H54 (cell line): ENCODE results near the gene CMTM2.
"Not testable (repeated sequence)": the region's sequence is repeated elsewhere in the genome, so short reads cannot be mapped to it uniquely, and the experiment has no call there.

Experiments used
- DNase-seq: peaks from one replicate; pipeline ENCODE4 v3.0.0; 2011; ENCODE audit warnings: low spot score, mixed read lengths; ENCODE audit not compliant: insufficient read length
- FAIRE-seq: peaks from 3 replicates; lab custom pipeline; 2011; peaks lifted over from hg19 to GRCh38; lab: Jason Lieb, UNC
- POLR2A ChIP-seq: IDR thresholded peaks from 2 replicates; pipeline ENCODE4 v1.6.1; 2011; ENCODE audit warnings: low read depth, mild to moderate bottlenecking, low read length

The CMTM2 gene

DNA sequence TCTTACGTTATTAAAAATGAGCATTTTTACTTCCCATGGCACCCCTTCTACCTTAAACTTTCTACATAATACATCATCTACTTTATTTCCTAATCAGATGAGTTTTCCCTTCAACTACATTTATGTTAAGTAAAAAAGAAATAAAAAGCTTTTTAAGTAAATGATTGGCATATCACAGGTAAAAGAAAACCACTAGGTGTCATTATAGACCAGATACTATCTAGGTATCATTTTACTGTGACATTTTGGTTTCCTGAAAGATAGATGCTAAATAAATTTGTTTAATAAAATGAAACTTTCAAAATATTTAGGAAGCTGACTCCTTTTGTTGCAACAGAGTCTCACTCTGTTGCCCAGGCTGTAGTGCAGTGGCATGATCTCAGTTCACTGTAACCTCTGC, 16.9 kb upstream of the CMTM2 start:
- no peak for TF ChIP-seq POLR2A
- no peak for DNase-seq
- FAIRE-seq = no peak

DNA sequence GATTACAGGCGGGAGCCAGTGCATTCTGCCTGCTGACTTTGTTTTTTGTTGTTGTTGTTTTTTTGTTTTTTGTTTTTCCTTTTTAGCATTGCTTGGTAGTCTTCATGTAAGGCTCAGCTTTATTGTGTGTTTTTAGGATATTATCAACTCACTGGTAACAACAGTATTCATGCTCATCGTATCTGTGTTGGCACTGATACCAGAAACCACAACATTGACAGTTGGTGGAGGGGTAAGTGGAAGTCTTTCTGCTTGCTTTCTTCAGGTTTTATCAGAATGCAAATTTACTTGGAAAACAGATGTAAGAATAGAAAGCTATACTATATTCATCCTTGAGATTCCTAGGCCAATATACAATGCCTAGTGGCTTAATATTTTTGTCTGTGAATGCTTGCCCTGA, 16.3 kb upstream of the CMTM2 start:
- DNase-seq (no peak), FAIRE-seq (no peak)
- no peak for TF ChIP-seq POLR2A

DNA sequence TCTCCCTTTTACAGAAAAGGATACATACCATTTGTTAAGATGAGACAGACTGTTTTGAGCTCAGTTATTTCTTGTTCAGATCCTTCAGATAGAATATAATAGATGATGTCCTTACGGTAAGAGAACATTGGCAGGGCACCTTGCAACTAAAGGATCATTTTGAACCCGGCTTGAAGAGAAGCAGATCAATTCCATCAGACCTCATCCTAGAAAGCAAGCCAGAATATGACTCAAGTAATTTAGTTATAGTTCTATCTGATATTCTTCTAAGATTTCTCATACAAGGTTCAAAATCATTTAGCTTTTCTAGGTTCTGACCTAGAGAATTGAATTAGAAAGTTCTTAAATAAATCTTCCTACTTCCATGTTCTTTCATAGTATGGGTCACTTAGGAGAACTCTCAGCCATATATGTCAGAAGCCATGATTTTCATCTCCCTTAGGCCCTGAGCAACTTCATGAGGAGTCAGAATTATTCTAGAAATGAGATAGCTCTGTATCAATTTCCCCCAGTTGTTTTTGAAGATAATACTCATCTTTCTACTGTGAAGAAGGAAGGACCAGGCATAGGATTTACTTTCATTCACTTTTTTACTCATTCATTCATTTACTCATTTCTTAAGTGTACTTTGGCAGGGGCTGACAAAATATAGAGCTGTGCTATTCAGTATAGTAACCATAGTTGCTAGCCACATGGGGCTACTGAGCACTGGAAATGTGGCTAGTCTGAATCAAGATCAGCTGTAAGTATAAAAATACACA, 15.5 kb upstream of the CMTM2 start:
- no peak for TF ChIP-seq POLR2A
- DNase-seq = no peak
- no peak for FAIRE-seq

DNA sequence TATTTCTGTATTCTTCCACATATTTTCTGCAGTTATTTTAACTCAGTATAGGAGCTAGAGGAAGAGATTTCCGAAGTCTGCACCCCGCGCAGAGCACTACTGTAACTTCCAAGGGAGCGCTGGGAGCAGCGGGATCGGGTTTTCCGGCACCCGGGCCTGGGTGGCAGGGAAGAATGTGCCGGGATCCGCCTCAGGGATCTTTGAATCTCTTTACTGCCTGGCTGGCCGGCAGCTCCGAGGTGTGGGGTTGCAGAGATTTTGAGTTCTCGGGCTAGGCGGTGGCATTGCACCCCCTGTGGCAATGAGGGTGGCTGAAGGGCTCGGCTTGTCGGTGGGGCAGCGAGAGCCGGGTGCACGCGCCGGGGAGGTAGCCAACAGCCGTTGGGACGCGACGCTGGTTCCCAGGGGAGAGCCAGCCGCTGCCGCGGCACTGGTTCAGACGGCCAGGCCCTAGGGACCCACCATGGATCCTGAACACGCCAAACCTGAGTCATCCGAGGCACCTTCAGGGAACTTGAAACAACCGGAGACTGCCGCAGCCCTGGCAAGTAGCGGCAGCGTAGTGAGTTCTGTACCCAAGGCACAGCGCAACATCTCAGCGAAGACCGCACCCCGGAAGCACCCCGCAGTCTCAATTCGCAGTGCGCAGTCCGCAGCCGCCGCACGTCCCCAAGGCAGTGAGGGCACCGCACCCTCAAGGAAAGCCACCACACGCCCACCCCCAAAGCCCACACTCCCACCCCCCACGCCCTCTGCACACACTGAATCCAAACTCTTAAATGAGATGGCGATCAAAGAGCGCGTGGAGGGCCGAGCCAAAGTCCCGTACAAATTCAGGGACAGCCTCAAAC, 13.0 kb upstream of the CMTM2 start, which contains the start of gene CMTM1:
CMTM1 (plus strand) TSS at position 389 of the 851 bp plus-strand sequence; CDS start at position 464, 75 bp downstream.
- FAIRE-seq = no peak
- TF ChIP-seq POLR2A = no peak
- no peak for DNase-seq

DNA sequence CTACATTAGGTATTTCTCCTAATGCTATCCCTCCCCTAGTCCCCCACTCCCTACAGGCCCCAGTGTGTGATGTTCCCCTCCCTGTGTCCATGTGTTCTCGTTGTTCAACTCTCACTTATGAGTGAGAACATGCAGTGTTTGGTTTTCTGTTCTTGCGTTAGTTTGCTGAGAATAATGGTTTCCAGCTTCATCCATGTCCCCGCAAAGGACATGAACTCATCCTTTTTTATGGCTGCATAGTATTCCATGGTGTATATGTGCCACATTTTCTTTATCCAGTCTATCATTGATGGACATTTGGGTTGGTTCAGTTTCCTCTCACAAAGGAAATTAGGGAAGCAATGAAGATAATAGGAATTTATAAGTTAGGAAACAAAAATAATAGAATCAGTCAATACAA, 12.0 kb upstream of the CMTM2 start:
- not testable (repeated sequence) for FAIRE-seq, DNase-seq

DNA sequence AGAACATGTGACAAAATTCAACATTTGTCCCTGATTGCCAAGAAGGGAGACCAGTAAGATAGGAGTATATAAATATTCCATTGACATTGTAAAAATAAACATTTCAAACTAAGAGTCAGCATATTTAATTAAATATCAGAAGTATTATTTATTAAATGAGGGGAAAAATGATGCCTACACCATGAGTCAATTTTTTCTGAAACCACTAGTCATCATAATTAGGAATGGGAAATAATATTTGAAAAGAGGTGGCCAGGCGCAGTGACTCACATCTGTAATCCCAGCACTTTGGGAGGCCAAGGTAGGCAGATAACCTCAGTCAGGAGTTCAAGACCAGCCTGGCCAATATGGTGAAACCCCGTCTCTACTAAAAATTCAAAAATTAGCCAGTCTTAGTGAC, 10.9 kb upstream of the CMTM2 start:
- DNase-seq (no peak), FAIRE-seq (no peak)
- TF ChIP-seq POLR2A = no peak

DNA sequence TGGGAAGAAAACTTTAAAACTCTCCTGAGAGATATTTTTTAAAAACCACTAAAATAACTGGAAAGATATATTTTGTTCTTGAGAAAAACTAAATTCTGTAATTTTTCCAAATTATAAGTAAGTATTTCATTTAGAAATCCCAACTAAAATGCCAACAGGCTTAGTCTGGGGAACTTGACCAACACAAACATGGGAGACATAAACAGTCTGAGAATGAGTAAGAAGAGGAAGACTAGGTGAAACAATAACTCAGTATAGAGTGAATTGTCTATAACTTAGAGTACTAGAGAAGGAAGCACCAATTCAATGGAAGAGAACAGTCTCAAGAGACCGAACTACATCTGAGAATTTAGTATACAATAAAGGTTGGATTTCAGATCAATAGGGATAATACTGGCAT, 10.1 kb upstream of the CMTM2 start:
- no peak for TF ChIP-seq POLR2A
- DNase-seq = no peak
- FAIRE-seq = peak; percentile 11

DNA sequence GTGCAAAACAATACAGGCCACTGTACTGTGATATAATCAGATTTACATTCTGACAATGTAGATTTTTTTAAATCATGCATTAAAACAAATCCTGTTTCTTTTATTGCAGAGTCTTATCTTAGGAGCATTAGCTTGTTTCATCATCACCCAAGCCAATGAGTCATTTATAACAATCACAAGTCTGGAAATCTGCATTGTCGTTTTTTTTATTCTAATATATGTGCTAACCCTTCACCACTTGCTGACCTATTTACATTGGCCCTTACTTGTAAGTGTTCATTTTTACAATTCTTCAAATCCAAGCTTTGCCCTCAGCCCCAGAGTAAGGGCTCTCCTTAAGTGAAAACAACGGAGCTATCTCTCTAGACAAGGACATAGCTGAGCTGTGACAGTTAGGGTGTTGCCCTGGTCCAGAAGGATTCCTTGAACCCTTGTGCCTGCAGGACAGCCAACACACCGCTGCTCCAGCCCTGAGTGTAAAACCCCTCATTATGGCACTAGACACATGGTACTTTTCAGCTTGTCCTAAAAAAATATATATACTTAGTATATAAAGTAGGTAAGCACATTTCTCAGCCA, 9.3 kb upstream of the CMTM2 start:
- TF ChIP-seq POLR2A = no peak
- no peak for FAIRE-seq
- DNase-seq = no peak

DNA sequence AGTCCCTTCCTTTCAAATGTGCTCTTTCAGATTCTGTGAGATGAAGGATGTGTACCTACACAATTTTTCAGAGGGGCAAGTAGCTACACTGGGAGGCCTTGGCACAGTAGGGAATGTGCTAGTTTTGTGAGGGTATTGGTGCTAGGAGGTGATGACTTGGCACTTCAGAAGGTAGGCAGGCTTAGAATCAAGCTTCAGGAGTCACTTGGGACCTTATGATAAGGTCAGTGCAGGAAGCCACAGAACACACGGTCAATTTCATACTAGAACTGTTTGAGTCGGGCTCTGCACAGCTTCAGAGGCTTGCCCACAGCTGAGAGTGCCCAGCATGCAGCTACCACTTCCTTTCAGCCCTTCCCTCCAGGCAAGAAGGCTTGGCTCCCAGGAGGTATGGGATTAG, 6.9 kb upstream of the CMTM2 start:
- no peak for TF ChIP-seq POLR2A
- DNase-seq (no peak), FAIRE-seq (no peak)

DNA sequence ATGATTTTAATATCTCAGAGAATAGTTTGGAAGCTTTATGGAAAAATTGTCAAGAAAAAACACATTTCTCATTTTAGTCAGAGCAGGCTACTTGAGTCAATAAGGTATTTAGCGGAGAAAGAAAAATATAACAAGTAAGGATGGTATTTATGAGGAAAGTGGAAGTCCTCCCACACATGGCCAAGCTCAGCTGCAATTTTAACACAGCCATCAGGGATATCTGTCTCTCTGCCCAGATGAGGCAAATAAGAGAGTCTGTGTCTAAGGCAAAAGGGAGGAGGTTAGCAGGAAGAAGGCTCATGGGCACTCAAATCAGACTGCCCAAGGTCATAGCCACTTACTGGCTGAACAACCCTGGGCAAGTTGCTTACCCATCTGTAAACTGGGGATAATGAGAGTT, 5.2 kb upstream of the CMTM2 start:
- no peak for TF ChIP-seq POLR2A
- DNase-seq = no peak

DNA sequence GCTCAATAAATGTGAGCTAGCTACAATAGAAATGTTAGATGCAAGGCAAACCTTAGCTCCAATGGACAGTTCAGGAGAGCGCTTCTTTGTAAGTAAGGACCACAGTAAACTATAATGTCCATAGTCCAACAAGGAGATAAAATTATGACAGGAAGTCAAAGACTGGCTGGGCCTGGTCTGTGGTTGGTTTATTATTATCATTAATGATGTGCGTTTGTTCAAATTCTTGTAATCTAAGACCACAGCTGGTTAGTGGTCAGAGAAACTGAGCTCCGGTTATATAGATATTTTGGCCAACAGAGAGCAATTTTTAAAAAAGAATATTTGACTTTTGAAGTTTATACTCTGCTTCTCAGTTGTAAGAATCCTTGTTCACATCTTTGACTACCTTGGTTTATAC, 4.7 kb upstream of the CMTM2 start:
- no peak for FAIRE-seq
- no peak for DNase-seq
- no peak for TF ChIP-seq POLR2A

More for the DNA sequence above, 5.2 kb upstream of the CMTM2 start:
- no peak for FAIRE-seq

DNA sequence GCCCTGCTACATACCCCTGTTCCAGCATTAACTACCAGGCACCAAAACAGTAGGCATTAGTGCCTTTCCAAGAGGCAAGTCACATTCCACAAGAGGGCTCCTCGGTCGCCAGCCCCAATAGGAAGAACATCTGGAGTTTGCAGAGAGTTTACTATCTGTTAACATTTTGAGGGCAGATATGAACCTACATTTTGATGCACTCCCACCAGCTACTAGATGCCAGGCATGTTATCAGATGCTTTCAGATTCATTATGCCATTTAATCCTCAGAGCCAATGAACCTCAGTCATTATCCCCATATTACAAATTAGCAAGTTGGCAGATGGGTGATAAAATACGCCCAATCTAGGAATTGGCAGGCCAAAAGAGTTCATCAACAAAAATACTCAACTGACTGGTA, 4.2 kb upstream of the CMTM2 start:
- FAIRE-seq = no peak
- DNase-seq = no peak
- TF ChIP-seq POLR2A = no peak

DNA sequence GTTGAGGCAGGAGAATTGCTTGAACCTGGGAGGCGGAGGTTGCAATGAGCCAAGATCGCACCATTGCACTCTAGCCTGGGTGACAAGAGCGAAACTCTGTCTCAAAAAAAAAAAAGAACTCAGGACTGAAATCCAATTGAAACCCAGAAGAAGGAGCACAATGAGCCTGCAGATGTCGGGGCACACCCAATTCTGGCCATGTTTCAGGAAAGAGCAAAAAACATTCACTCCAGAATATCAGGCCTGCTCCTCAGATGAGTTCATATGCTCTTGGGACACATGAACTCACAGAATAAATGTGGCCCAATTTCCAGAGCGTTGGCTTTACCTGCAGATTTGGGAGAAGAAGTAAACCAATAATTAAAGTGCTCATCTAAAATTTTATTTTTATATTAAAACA, 3.0 kb upstream of the CMTM2 start:
- FAIRE-seq = no peak

DNA sequence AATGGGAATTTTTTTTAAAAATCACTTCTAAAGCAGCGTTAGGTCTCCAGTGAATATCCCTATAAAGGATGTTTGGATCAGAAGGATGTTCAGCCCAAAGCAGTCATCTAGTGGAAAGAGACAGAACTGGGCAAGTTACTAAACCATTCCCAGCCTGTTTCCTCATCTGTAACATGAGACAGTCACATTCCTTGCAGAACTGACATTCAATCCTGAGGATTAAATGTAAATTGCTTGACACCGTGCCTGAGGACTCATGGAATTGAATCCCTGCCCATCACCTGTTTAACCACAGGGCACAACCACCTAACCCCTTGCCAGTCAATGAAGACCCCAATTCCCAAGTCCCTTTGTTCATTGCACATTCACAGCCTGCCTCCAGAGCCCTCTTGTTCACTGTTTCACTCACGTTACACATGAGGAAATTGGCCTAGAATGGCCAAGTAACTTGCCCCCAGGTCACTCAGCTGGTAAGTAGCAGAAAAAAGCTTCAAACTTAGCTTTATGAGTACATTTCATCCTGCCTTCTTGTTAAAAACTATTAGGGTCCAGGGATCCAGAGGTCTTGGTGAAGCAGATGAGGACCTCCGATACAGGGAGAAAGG, 1.4 kb downstream of the CMTM2 start:
- peak; percentile 45 for DNase-seq
- TF ChIP-seq POLR2A = no peak
- peak; percentile 60 for FAIRE-seq

More for the DNA sequence above, 3.0 kb upstream of the CMTM2 start:
- DNase-seq = no peak
- no peak for TF ChIP-seq POLR2A
